HL-60 (cell line): ENCODE results near the gene YY1.

Source experiments
- GABPA ChIP-seq: IDR thresholded peaks from 2 replicates; pipeline ENCODE4 v1.6.1; 2012; ENCODE audit warnings: low read depth
- POLR2AphosphoS5 ChIP-seq: IDR thresholded peaks from 2 replicates; pipeline ENCODE4 v1.6.1; 2012; ENCODE audit warnings: low read depth
- SPI1 ChIP-seq: IDR thresholded peaks from 2 replicates; pipeline ENCODE4 v1.6.1; 2012; ENCODE audit warnings: low read depth, mild to moderate bottlenecking, borderline replicate concordance
- TF ChIP-seq, protein P1 (sequence below): IDR thresholded peaks from one replicate; pipeline ENCODE4 v1.5.1; 2011; ENCODE audit warnings: low read length, control low read depth, inconsistent platforms; ENCODE audit not compliant: insufficient read depth
- TF ChIP-seq, protein P2 (sequence below): IDR thresholded peaks from 2 replicates; pipeline ENCODE4 v1.6.1; 2012; ENCODE audit warnings: low read depth; ENCODE audit not compliant: insufficient replicate concordance

DNA sequence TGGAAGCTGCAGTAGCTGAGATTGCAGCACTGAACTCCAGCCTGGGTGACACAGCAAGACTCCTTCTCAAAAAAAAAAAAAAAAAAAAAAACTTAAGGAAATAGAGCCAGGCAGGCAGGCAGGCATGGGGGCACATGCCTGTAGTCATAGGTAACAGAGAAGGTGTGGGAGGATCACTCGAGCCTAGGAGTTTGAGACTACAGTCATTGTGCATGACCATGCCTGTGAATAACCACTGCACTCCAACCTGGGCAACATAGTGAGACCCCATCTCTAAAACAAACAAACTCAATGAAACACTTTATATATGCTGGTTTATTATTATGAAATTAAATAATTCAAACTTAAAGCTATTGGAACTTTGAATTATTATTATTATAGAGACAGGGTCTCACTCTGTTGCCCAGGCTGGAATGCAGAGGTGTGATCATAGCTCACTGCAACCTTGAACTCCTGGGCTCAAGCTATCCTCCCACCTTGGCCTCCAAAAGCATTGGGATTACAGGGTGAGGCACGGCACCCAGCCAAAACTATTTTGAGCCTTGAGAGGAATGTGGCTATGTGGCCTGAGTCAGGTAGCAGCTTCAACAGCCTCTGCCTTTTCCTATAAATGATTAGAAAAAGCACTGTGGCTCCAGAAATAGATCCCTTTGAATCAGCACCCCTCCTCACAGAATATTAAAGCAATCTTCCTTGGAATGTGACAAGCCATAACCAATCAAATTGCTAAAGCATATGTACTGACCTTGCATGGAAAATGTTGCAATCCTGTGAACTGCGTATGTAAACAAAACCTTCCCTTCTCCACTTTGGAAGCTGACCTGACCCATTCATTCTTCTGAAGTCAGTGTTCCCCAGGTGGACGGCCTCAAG lies 34.7 kb upstream of the YY1 start:
- TF ChIP-seq, protein P1, sequence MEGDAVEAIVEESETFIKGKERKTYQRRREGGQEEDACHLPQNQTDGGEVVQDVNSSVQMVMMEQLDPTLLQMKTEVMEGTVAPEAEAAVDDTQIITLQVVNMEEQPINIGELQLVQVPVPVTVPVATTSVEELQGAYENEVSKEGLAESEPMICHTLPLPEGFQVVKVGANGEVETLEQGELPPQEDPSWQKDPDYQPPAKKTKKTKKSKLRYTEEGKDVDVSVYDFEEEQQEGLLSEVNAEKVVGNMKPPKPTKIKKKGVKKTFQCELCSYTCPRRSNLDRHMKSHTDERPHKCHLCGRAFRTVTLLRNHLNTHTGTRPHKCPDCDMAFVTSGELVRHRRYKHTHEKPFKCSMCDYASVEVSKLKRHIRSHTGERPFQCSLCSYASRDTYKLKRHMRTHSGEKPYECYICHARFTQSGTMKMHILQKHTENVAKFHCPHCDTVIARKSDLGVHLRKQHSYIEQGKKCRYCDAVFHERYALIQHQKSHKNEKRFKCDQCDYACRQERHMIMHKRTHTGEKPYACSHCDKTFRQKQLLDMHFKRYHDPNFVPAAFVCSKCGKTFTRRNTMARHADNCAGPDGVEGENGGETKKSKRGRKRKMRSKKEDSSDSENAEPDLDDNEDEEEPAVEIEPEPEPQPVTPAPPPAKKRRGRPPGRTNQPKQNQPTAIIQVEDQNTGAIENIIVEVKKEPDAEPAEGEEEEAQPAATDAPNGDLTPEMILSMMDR, result no peak
- TF ChIP-seq, protein P2, sequence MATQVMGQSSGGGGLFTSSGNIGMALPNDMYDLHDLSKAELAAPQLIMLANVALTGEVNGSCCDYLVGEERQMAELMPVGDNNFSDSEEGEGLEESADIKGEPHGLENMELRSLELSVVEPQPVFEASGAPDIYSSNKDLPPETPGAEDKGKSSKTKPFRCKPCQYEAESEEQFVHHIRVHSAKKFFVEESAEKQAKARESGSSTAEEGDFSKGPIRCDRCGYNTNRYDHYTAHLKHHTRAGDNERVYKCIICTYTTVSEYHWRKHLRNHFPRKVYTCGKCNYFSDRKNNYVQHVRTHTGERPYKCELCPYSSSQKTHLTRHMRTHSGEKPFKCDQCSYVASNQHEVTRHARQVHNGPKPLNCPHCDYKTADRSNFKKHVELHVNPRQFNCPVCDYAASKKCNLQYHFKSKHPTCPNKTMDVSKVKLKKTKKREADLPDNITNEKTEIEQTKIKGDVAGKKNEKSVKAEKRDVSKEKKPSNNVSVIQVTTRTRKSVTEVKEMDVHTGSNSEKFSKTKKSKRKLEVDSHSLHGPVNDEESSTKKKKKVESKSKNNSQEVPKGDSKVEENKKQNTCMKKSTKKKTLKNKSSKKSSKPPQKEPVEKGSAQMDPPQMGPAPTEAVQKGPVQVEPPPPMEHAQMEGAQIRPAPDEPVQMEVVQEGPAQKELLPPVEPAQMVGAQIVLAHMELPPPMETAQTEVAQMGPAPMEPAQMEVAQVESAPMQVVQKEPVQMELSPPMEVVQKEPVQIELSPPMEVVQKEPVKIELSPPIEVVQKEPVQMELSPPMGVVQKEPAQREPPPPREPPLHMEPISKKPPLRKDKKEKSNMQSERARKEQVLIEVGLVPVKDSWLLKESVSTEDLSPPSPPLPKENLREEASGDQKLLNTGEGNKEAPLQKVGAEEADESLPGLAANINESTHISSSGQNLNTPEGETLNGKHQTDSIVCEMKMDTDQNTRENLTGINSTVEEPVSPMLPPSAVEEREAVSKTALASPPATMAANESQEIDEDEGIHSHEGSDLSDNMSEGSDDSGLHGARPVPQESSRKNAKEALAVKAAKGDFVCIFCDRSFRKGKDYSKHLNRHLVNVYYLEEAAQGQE, result no peak
- TF ChIP-seq SPI1, result no peak
- TF ChIP-seq POLR2AphosphoS5, result no peak
- no peak for TF ChIP-seq GABPA
